Measurements from ENCODE around the gene C10orf90. TPM values are rescaled to one million over a fixed set of nuclear protein-coding genes. Genes with fewer than 3 reads are reported as not detected.

C10orf90 gene
- total and polyA plus RNA-seq, 2 donors (not counting 3 experiments of a cell fraction or from before 2014, with no cell fraction given) = not detected

- dilution Hi-C loops (cut with MboI; ENCODE audit: extremely low pct_ligation_motif_present, low sequenced_read_pairs) (no loop called here), intact Hi-C loops (cut with micrococcal nuclease) (no loop called here)
- Histone ChIP-seq H3K4me2 (ENCODE audit: insufficient read depth, low read length) (no peak overlapping the region), H3K27ac (ENCODE audit: insufficient read depth, low read depth, low read length) (no peak overlapping the region), H2AFZ (ENCODE audit: low read depth, low read length) (no peak overlapping the region), H3K9me1 (replicated peaks; ENCODE audit: control insufficient read depth, extremely low read depth, insufficient read depth, low read length) (no peaks in the 10 kb centered on the region), H3K36me3 (ENCODE audit: control insufficient read depth in 2 of 2, extremely low read depth in 1 of 2, insufficient read depth in 2 of 2, low read length in 2 of 2) (no peaks in the 10 kb centered on the region), H3K9me3 (replicated peaks; ENCODE audit: control insufficient read depth, insufficient read depth, low read length) (no peaks in the 10 kb centered on the region), H3K4me3 (replicated peaks in 1 of 3; ENCODE audit: insufficient read depth in 1 of 3, low read depth in 1 of 3, low read length in 3 of 3) (no peak overlapping the region), H4K20me1 (replicated peaks; ENCODE audit: control insufficient read depth, extremely low read depth, insufficient read depth, low read length) (no peaks in the 10 kb centered on the region), H3K27me3 (ENCODE audit: control insufficient read depth in 2 of 2, insufficient read depth in 2 of 2, low read length in 2 of 2) (no peaks in the 10 kb centered on the region), H3K4me1 (ENCODE audit: control insufficient read depth, extremely low read depth, insufficient read depth, low read length) (no peaks in the 10 kb centered on the region), H3K79me2 (ENCODE audit: control insufficient read depth, insufficient read depth, low read length) (no peaks in the 10 kb centered on the region), H3K9ac (replicated peaks; ENCODE audit: extremely low read depth, insufficient read depth, low read length) (no peak overlapping the region)
- DNase-seq (ENCODE audit: low read depth, low spot score) = no peak
- no peak for FAIRE-seq
- BruUV-seq (replicated peaks) = no TSS peak
- POLR2A ChIA-PET = no interaction called here
- CTCF ChIA-PET = no interaction called here
- no peak for TF ChIP-seq POLR2AphosphoS5 (IDR thresholded peaks at IDR 0.05; ENCODE audit: insufficient read depth, low read depth, low read length)
- TF ChIP-seq CTCF (IDR thresholded peaks at IDR 0.05; ENCODE audit: extremely low read depth in 1 of 2, insufficient read depth in 1 of 2, low read depth in 1 of 2, low read length in 2 of 2) = no peak
- TF ChIP-seq MAX (IDR thresholded peaks at IDR 0.05; ENCODE audit: insufficient read depth, insufficient read length) = no peak
- TF ChIP-seq MYC (IDR thresholded peaks at IDR 0.05; ENCODE audit: low read depth, low read length) = no peak
- TF ChIP-seq FOS (IDR thresholded peaks at IDR 0.05; ENCODE audit: borderline replicate concordance, insufficient read depth, low read length) = no peak
- TF ChIP-seq JUN (IDR thresholded peaks at IDR 0.05; ENCODE audit: borderline replicate concordance, insufficient read depth, insufficient read length, low read depth) = no peak
- no peak for TF ChIP-seq POLR2A (IDR thresholded peaks at IDR 0.05; ENCODE audit: low read depth, low read length)
- no peak for TF ChIP-seq GATA2 (IDR thresholded peaks at IDR 0.05; ENCODE audit: insufficient read depth, insufficient read length, low read depth, low read length)
- TF ChIP-seq EZH2 (IDR thresholded peaks at IDR 0.05; ENCODE audit: borderline replicate concordance, low read depth, low read length, severe bottlenecking) = no peak
Measured at GRCh38 chr10:126454045-126454751, 216.3 kb downstream of the C10orf90 start.
